GM12892 (cell line): ENCODE measurements around the gene FAM168B.

Experiments used
- POLR2A ChIP-seq: IDR thresholded peaks from 2 replicates; pipeline ENCODE4 v1.6.1; 2011; ENCODE audit warnings: low read depth, low read length, control low read depth
- POLR2AphosphoS5 ChIP-seq: IDR thresholded peaks from 2 replicates; pipeline ENCODE4 v1.6.1; 2011; ENCODE audit warnings: low read depth, low read length, control low read depth
- TAF1 ChIP-seq: IDR thresholded peaks from 2 replicates; pipeline ENCODE4 v1.6.1; 2011; ENCODE audit warnings: low read depth, mild to moderate bottlenecking, control low read depth, low read length, borderline replicate concordance

DNA sequence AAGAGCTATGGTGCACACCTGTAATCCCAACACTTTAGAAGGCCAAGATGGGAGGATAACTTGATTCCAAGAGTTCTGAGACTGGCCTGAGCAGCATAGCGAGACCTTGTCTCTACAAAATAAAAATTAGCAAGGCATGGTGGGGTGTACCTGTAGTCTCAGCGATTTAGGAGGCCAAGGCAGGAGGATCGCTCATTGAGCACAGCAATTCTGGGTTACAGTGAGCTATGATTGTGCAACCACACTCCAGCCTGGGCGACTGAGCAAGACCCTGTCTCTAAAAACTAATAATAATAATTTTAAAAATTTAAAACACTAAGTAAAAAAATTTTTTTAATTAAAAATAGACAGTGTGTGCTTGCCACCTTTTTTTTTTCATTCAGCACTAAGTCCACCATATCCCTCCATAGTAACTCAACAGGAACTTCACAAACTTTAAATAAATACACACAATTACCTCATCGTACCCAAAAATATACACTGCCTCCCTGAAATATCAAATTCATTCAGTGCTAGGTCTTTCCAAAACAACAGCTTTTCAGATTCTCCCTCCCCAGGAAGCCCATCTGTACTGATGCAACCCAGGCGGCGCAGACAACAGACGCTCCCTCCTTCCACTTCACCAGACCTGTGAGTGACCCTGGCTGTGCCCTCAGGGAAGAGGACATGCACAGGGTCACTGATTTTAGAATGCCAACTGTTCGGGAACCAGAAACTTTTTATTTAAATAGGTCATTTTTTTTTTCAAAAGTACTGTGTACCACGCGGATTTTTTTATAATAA lies 29.6 kb downstream of the FAM168B start:
- TF ChIP-seq TAF1 (no peak), POLR2A (no peak), POLR2AphosphoS5 (no peak)
